GM21360 (cell line): ENCODE results near the gene C1orf74.
A peak's percentile ranks its signal among the peaks of the same experiment; 100 is the strongest.

ENCODE experiments used
- ATAC-seq: cut with Tn5 transposase; IDR thresholded peaks from one replicate; pipeline ENCODE4 v1.9.1; 2021; ENCODE audit warnings: mild to moderate bottlenecking, moderate library complexity; ENCODE audit not compliant: unreplicated experiment

C1orf74 gene

GRCh38 chr1:209784265-209785169, at the start of gene C1orf74:
Gene C1orf74, minus strand, starts transcription at chr1:209784559. Its CDS starts 925 bp downstream, at chr1:209783634.
- peak; percentile 99 for ATAC-seq

GRCh38 chr1:209831615-209832014, 47.3 kb upstream of the C1orf74 start:
- no peak for ATAC-seq

GRCh38 chr1:209830722-209831121, 46.4 kb upstream of the C1orf74 start:
- no peak for ATAC-seq

- ATAC-seq = no peak
Observed at GRCh38 chr1:209829716-209830115, 45.4 kb upstream of the C1orf74 start.

- ATAC-seq = peak; percentile 92
Observed at GRCh38 chr1:209827384-209828262, 43.3 kb upstream of the C1orf74 start, which contains the start of gene UTP25. Gene UTP25, plus strand, starts transcription at chr1:209827972. Its CDS starts 92 bp downstream, at chr1:209828064.

GRCh38 chr1:209825591-209826434, 41.5 kb upstream of the C1orf74 start:
- no peak for ATAC-seq

- ATAC-seq = peak; percentile 34
Observed at GRCh38 chr1:209823143-209824041, 39.0 kb upstream of the C1orf74 start.

- ATAC-seq = no peak
Observed at GRCh38 chr1:209822706-209823105, 38.3 kb upstream of the C1orf74 start.

GRCh38 chr1:209820986-209821385, 36.6 kb upstream of the C1orf74 start:
- no peak for ATAC-seq

GRCh38 chr1:209819058-209819457, 34.7 kb upstream of the C1orf74 start:
- ATAC-seq = no peak

- no peak for ATAC-seq
Observed at GRCh38 chr1:209817691-209818090, 33.3 kb upstream of the C1orf74 start.

GRCh38 chr1:209816923-209817322, 32.6 kb upstream of the C1orf74 start:
- no peak for ATAC-seq

- no peak for ATAC-seq
Observed at GRCh38 chr1:209815931-209816341, 31.6 kb upstream of the C1orf74 start.

GRCh38 chr1:209815490-209815889, 31.1 kb upstream of the C1orf74 start:
- no peak for ATAC-seq

GRCh38 chr1:209813902-209814301, 29.5 kb upstream of the C1orf74 start:
- ATAC-seq = no peak

- no peak for ATAC-seq
Observed at GRCh38 chr1:209810783-209811182, 26.4 kb upstream of the C1orf74 start.

GRCh38 chr1:209809611-209810010, 25.3 kb upstream of the C1orf74 start:
- ATAC-seq = no peak

GRCh38 chr1:209808059-209808581, 23.8 kb upstream of the C1orf74 start:
- no peak for ATAC-seq

- no peak for ATAC-seq
Observed at GRCh38 chr1:209807509-209807908, 23.1 kb upstream of the C1orf74 start.
